HEK293 (cell line): ENCODE measurements around the gene CRLF2.
"Not testable (repeated sequence)": the region's sequence is repeated elsewhere in the genome, so short reads cannot be mapped to it uniquely, and the experiment has no call there.

Experiments
- CTCF ChIA-PET: fragments of 350-600 bp; formaldehyde crosslinking; extraction: SDS; loops from one replicate; lab custom pipeline; 2021; ENCODE audit warnings: antibody characterized with exemption; lab: Yijun Ruan, JAX
- POLR2A ChIA-PET: fragments of 300-600 bp; formaldehyde crosslinking; extraction: SDS; loops from one replicate; lab custom pipeline; 2020; ENCODE audit warnings: antibody characterized with exemption, inconsistent platforms; lab: Yijun Ruan, JAX
- H3K27ac ChIP-seq: fragments of 200-500 bp; sonication (Bioruptor generic); 2 replicates; pipeline ENCODE4 v1.5.1; 2014; ENCODE audit warnings: low read depth, low read length, control low read depth, inconsistent platforms; ENCODE audit errors: extremely low read depth
- H3K36me3 ChIP-seq, 2 experiments: fragments of 200-500 bp in 1 of 2; sonication (Bioruptor generic) in 1 of 2; 1 replicate in 1 of 2; 2 replicates in 1 of 2; pipeline ENCODE4 v1.5.1; 2014 to 2017; ENCODE audit warnings: inconsistent platforms in 2 of 2, low read length in 2 of 2; ENCODE audit not compliant: control insufficient read depth in 2 of 2, insufficient read depth in 1 of 2
- H3K4me1 ChIP-seq: fragments of 200-500 bp; sonication (Bioruptor generic); 2 replicates; pipeline ENCODE4 v1.5.1; 2014; ENCODE audit warnings: mild to moderate bottlenecking, low read length, inconsistent platforms; ENCODE audit not compliant: control insufficient read depth, insufficient read depth
- H3K4me3 ChIP-seq: 2 replicates; pipeline ENCODE4 v1.5.1; 2011; ENCODE audit warnings: low read depth, mild to moderate bottlenecking, control low read depth, low read length, moderate library complexity
- H3K9me3 ChIP-seq: fragments of 200-500 bp; sonication (Bioruptor generic); 2 replicates; pipeline ENCODE4 v1.5.1; 2014; ENCODE audit warnings: low read depth, low read length, inconsistent platforms; ENCODE audit not compliant: control insufficient read depth, insufficient read depth
- GLI2 ChIP-seq: fragments of 450-650 bp; formaldehyde crosslinking; IDR thresholded peaks from 2 replicates; pipeline ENCODE4; 2017; ENCODE audit warnings: missing biosample characterization, missing genetic modification characterization, low read depth, borderline replicate concordance
- GLIS1 ChIP-seq: fragments of 450-650 bp; formaldehyde crosslinking; IDR thresholded peaks from 2 replicates; pipeline ENCODE4 v1.5.1; 2016; ENCODE audit warnings: missing biosample characterization, missing genetic modification characterization
- HOXA7 ChIP-seq: sonication (generic); formaldehyde crosslinking; IDR thresholded peaks from 2 replicates; pipeline ENCODE4 v1.8.1; 2022; ENCODE audit warnings: missing genetic modification reagents, borderline replicate concordance
- PRDM1 ChIP-seq: fragments of 450-650 bp; formaldehyde crosslinking; IDR thresholded peaks from 2 replicates; pipeline ENCODE4; 2016; ENCODE audit warnings: missing biosample characterization, missing genetic modification characterization
- SCRT1 ChIP-seq: fragments of 450-650 bp; formaldehyde crosslinking; IDR thresholded peaks from 2 replicates; pipeline ENCODE4 v1.5.1; 2016; ENCODE audit warnings: missing biosample characterization, missing genetic modification characterization, borderline replicate concordance
- SCRT2 ChIP-seq: fragments of 450-650 bp; formaldehyde crosslinking; IDR thresholded peaks from 2 replicates; pipeline ENCODE4 v1.5.1; 2016; ENCODE audit warnings: missing biosample characterization, missing genetic modification characterization
- SP2 ChIP-seq: fragments of 450-650 bp; formaldehyde crosslinking; IDR thresholded peaks from 2 replicates; pipeline ENCODE4 v1.5.1; 2016; ENCODE audit warnings: missing biosample characterization, missing genetic modification characterization
- SP3 ChIP-seq: fragments of 450-650 bp; formaldehyde crosslinking; IDR thresholded peaks from 2 replicates; pipeline ENCODE4 v1.5.1; 2016; ENCODE audit warnings: missing biosample characterization, missing genetic modification characterization
- TCF7L2 ChIP-seq: IDR thresholded peaks from 2 replicates; pipeline ENCODE4 v1.6.1; 2011; ENCODE audit warnings: low read depth, mild to moderate bottlenecking, inconsistent platforms, low read length, moderate library complexity, borderline replicate concordance
- ZBTB10 ChIP-seq: fragments of 450-650 bp; formaldehyde crosslinking; IDR thresholded peaks from 2 replicates; pipeline ENCODE4 v1.5.1; 2016; ENCODE audit warnings: missing biosample characterization, missing genetic modification characterization
- ZBTB20 ChIP-seq: fragments of 450-650 bp; formaldehyde crosslinking; IDR thresholded peaks from 2 replicates; pipeline ENCODE4 v1.5.1; 2016; ENCODE audit warnings: missing biosample characterization, missing genetic modification characterization
- ZEB2 ChIP-seq: fragments of 450-650 bp; formaldehyde crosslinking; IDR thresholded peaks from 2 replicates; pipeline ENCODE4 v1.5.1; 2016; ENCODE audit warnings: missing biosample characterization, missing genetic modification characterization
- ZNF10 ChIP-seq: fragments of 450-650 bp; formaldehyde crosslinking; IDR thresholded peaks from 2 replicates; pipeline ENCODE4 v1.5.1; 2017; ENCODE audit warnings: missing biosample characterization, missing genetic modification characterization
- ZNF174 ChIP-seq: fragments of 450-650 bp; formaldehyde crosslinking; IDR thresholded peaks from 2 replicates; pipeline ENCODE4 v1.5.0; 2017; ENCODE audit warnings: missing biosample characterization, mild to moderate bottlenecking, missing genetic modification characterization
- ZNF223 ChIP-seq: fragments of 450-650 bp; formaldehyde crosslinking; IDR thresholded peaks from 2 replicates; pipeline ENCODE4 v1.5.1; 2016; ENCODE audit warnings: missing biosample characterization, missing genetic modification characterization
- ZNF266 ChIP-seq: fragments of 450-650 bp; formaldehyde crosslinking; IDR thresholded peaks from 2 replicates; pipeline ENCODE4 v1.5.1; 2016; ENCODE audit warnings: missing biosample characterization, missing genetic modification characterization, low read depth
- ZNF302 ChIP-seq: fragments of 450-650 bp; formaldehyde crosslinking; IDR thresholded peaks from 2 replicates; pipeline ENCODE4 v1.5.1; 2016; ENCODE audit warnings: missing biosample characterization, missing genetic modification characterization, low read depth
- ZNF341 ChIP-seq: fragments of 450-650 bp; formaldehyde crosslinking; IDR thresholded peaks from 2 replicates; pipeline ENCODE4; 2016; ENCODE audit warnings: low read depth, missing biosample characterization, missing genetic modification characterization
- ZNF658 ChIP-seq: fragments of 450-650 bp; formaldehyde crosslinking; IDR thresholded peaks from 2 replicates; pipeline ENCODE4; 2016; ENCODE audit warnings: missing biosample characterization, missing genetic modification characterization
- ZNF830 ChIP-seq: fragments of 450-650 bp; IDR thresholded peaks from 2 replicates; pipeline ENCODE4 v1.5.0; 2018; ENCODE audit warnings: missing biosample characterization, missing genetic modification characterization, low read depth, mild to moderate bottlenecking, moderate library complexity
- TF ChIP-seq, protein P1 (sequence below): fragments of 450-650 bp; formaldehyde crosslinking; IDR thresholded peaks from 2 replicates; pipeline ENCODE4 v1.5.1; 2017; ENCODE audit warnings: missing biosample characterization, missing genetic modification characterization

CRLF2 gene

GRCh38 chrX:1196436-1196835 lies 16.0 kb downstream of the CRLF2 start:
- Histone ChIP-seq H3K36me3 (no peaks in the 10 kb centered on the region; a peak in 1 of 3 replicates), H3K27ac (no peak overlapping the region), H3K9me3 (no peaks in the 10 kb centered on the region), H3K4me3 (no peak overlapping the region), H3K4me1 (no peaks in the 10 kb centered on the region)
- ChIA-PET POLR2A (no interaction called here), CTCF (no interaction called here)
- no peak for TF ChIP-seq ZNF266 (tag by site-specific recombination)
- TF ChIP-seq ZNF174 (tag by site-specific recombination): no peak
- no peak for TF ChIP-seq GLIS1
- TF ChIP-seq SP3 (tag by site-specific recombination): no peak
- no peak for TF ChIP-seq SP2 (tag by site-specific recombination)
- TF ChIP-seq TCF7L2: no peak
- no peak for TF ChIP-seq ZBTB20 (tag by site-specific recombination)
- TF ChIP-seq ZNF830 (tag by site-specific recombination): no peak
- TF ChIP-seq ZNF223 (tag by site-specific recombination): no peak
- TF ChIP-seq SCRT1 (tag by site-specific recombination): no peak
- no peak for TF ChIP-seq HOXA7 (CRISPR knock-in tag)
- TF ChIP-seq ZNF302: no peak
- TF ChIP-seq GLI2: no peak
- no peak for TF ChIP-seq ZBTB10 (tag by site-specific recombination)
- TF ChIP-seq, protein P1, sequence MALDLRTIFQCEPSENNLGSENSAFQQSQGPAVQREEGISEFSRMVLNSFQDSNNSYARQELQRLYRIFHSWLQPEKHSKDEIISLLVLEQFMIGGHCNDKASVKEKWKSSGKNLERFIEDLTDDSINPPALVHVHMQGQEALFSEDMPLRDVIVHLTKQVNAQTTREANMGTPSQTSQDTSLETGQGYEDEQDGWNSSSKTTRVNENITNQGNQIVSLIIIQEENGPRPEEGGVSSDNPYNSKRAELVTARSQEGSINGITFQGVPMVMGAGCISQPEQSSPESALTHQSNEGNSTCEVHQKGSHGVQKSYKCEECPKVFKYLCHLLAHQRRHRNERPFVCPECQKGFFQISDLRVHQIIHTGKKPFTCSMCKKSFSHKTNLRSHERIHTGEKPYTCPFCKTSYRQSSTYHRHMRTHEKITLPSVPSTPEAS (tag by site-specific recombination): no peak
- no peak for TF ChIP-seq ZNF341
- no peak for TF ChIP-seq ZNF658 (tag by site-specific recombination)
- no peak for TF ChIP-seq SCRT2
- TF ChIP-seq ZEB2: no peak
- TF ChIP-seq ZNF10 (tag by site-specific recombination): no peak

- H3K4me3 ChIP-seq, POLR2A ChIA-PET, H3K9me3 ChIP-seq, H3K4me1 ChIP-seq, CTCF ChIA-PET, H3K36me3 ChIP-seq, H3K27ac ChIP-seq: not testable (repeated sequence)
Observed at GRCh38 chrX:1192196-1192595, 20.3 kb downstream of the CRLF2 start.

DNA sequence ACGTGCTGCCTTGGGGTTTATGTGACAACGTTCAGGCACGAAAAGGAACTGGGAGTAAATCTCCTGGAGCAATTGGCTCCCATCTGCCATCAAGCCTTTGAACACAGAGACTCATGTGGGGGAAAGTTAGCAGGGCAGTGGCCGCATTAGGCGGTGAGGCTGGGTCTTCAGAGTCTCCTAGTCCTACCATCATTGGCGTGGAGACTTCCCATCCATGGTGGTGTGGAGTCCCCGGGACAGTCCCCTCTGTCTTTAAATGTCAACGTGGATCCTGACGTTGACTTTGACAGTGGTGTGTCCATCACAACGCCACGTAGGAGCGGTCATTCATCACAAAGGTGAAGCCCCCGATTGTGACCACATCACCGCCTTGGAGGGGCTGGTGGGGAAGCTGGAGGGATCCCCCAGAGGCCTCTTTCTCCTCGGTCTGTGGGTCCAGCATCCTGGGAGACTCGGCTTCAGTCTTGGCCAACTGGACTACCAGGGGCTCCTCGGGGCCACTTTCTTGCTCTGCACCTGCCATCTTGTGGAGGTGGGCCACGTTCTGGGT lies 21.8 kb downstream of the CRLF2 start:
- POLR2A ChIA-PET: no interaction called here
- Histone ChIP-seq H3K9me3 (no peaks in the 10 kb centered on the region), H3K4me1 (no peaks in the 10 kb centered on the region), H3K27ac (no peak overlapping the region), H3K4me3 (no peak overlapping the region), H3K36me3 (no peaks in the 10 kb centered on the region)
- no peak for TF ChIP-seq PRDM1 (tag by site-specific recombination)
- CTCF ChIA-PET: no interaction called here
